Prostate gland (tissue), 2 donors: ENCODE measurements around the gene ZNF593OS.

Experiments
- CTCF ChIP-seq, 4 experiments: fragments of 200-600 bp in 2 of 4; fragments of 450-650 bp in 2 of 4; sonication (generic) in 2 of 4; IDR thresholded peaks; 1 replicate in 3 of 4; 2 replicates in 1 of 4; pipeline ENCODE4 v1.5.1; 2016 to 2019; ENCODE audit warnings: antibody characterized with exemption in 4 of 4, mild to moderate bottlenecking in 2 of 4, moderate library complexity in 2 of 4
- POLR2A ChIP-seq: fragments of 450-650 bp; IDR thresholded peaks from one replicate; pipeline ENCODE4 v1.6.1; 2016; ENCODE audit warnings: antibody characterized with exemption, mild to moderate bottlenecking

- TF ChIP-seq CTCF (IDR thresholded peaks at IDR 0.05) (no peak), POLR2A (no peak)
Measured at GRCh38 chr1:26125382-26125781, 46.2 kb downstream of the ZNF593OS start.
